Islet of Langerhans (tissue), 1 donor: ENCODE data around the gene CTNNA3.
A peak's percentile ranks its signal among the peaks of the same experiment; 100 is the strongest.
"Not testable (repeated sequence)": the region's sequence is repeated elsewhere in the genome, so short reads cannot be mapped to it uniquely, and the experiment has no call there.

ENCODE experiments used
- FAIRE-seq: peaks from one replicate; lab custom pipeline; 2011; peaks lifted over from hg19 to GRCh38; lab: Jason Lieb, UNC

Gene CTNNA3

GRCh38 chr10:67696029-67696428, at the start of gene CTNNA3:
TSS of gene CTNNA3 (minus strand) at chr10:67696195.
- no peak for FAIRE-seq

GRCh38 chr10:67735430-67735829, 39.4 kb upstream of the CTNNA3 start:
- no peak for FAIRE-seq

GRCh38 chr10:67733511-67733910, 37.5 kb upstream of the CTNNA3 start:
- no peak for FAIRE-seq

DNA sequence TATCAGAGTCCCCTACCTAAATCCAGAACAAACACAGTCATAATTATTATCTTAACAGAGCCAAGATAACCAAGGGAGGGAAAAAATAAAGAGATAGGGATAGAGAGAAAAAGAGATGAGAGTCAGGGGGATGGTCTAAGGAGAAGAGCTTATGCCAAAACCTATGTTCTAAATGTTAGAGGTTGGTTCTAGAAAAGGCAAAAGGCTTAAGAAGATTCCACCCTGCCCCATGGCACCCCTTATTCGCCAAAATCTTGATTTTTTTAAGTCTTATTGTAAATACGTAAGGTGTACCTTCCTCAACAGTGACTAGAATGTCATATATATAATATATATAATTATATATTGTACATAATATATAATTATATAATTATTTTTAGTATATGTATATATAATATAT, 29.6 kb upstream of the CTNNA3 start:
- no peak for FAIRE-seq

- FAIRE-seq, result no peak
Measured at GRCh38 chr10:67723601-67724000, 27.6 kb upstream of the CTNNA3 start.

DNA sequence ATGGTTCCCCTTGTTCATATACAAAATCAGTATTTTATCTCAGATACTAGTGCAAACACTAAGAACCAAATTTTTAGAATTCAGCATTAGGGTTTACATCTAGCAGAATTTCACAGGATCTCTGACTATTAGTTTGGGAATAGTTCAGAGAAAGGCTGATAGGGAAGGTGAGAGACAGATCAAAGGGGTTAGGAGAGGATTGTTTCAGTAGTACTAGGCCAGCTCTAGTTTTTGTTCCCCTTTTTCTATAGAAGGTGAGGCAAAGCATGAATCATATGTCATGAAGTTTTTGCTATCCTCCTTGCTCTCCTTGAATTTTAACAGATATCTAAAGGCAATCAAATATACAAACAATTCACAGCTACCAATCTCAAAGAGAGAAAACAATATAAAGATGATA, 26.1 kb upstream of the CTNNA3 start:
- FAIRE-seq, result no peak

DNA sequence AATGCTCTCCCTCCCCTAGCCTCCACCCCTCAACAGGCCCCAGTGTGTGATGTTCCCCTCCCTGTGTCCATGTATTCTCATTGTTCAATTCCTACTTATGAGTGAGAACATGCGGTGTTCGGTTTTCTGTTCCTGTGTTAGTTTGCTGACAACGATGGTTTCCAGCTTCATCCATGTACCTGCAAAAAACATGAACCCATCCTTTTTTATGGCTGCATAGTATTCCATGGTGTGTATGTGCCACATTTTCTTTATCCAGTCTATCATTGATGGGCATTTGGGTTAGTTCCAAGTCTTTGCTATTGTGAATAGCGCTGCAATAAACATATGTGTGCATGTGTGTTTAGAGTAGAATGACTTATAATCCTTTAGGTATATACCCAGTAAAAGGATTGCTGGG, 20.5 kb upstream of the CTNNA3 start:
- not testable (repeated sequence) for FAIRE-seq

GRCh38 chr10:67705921-67706320, 9.9 kb upstream of the CTNNA3 start:
- no peak for FAIRE-seq

GRCh38 chr10:67699613-67700270, 3.7 kb upstream of the CTNNA3 start:
- FAIRE-seq, result not testable (repeated sequence)

DNA sequence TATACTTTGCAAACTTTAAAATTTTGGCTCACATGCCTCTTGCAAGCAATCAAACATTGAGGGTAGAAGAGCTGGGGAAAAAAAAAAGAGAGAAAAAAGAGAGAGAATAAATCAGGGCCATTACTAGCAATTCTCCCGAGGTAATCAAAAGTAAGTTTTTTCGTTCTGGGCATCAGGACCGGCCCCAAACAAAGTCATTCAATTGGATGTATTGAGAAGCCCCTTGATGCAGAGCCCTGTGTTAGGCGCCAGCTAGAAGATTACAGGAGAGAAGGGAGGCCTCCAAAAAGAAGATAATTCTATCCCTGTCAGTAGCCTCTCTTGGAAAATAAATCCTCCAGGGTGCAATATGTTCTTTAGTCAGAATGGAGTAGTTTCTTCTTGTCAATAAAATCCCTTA, 2.2 kb upstream of the CTNNA3 start:
- FAIRE-seq, result no peak

DNA sequence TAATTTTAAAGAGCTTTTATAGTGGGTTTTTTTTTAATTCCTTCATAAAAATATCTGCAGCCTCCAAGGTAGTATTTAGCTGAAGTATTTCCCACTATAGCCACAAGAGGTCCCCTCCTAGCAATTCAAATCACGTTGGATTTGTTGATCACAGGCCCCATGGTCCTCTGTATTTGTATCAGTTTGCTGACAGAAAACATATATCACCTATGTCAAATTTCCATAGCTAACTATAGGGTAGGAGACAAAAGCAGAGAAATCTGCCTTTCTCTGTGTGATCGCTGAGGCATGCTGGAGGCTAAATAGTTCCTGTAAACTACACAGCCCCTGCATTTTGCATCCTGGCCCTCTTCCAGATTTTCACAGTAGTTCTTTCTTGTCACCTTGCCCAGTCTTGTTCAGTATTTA, 1.7 kb upstream of the CTNNA3 start:
- peak; percentile 93 for FAIRE-seq

- no peak for FAIRE-seq
Measured at GRCh38 chr10:67696679-67697078, 684 bp upstream of the CTNNA3 start.

- FAIRE-seq, result no peak
Measured at GRCh38 chr10:67695555-67695954, 440 bp downstream of the CTNNA3 start.

DNA sequence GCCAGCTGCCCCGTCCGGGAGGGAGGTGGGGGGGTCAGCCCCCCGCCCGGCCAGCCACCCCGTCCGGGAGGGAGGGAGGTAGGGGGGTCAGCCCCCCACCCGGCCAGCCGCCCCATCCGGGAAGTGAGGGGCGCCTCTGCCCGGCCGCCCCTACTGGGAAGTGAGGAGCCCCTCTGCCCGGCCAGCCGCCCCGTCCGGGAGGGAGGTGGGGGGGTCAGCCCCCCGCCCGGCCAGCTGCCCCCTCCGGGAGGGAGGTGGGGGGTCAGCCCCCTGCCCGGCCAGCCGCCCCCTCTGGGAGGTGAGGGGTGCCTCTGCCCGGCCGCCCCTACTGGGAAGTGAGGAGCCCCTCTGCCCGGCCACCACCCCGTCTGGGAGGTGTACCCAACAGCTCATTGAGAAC, 4.1 kb downstream of the CTNNA3 start:
- FAIRE-seq, result not testable (repeated sequence)

DNA sequence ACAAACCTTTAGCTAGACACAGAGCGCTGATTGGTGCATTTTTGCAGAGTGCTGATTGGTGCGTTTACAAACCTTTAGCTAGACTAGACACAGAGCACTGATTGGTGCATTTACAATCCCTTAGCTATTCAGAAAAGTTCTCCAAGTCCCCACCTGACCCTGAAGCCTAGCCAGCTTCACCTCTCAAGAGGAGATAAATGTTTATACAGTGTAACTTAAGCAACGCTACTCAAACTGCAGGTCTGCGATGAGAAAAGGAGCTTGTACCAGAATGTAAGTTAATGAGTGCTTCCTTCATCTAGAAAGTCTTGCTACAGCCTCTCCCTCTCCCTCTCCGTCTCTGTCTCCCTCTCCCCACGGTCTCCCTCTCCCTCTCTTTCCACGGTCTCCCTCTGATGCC, 5.5 kb downstream of the CTNNA3 start:
- not testable (repeated sequence) for FAIRE-seq

DNA sequence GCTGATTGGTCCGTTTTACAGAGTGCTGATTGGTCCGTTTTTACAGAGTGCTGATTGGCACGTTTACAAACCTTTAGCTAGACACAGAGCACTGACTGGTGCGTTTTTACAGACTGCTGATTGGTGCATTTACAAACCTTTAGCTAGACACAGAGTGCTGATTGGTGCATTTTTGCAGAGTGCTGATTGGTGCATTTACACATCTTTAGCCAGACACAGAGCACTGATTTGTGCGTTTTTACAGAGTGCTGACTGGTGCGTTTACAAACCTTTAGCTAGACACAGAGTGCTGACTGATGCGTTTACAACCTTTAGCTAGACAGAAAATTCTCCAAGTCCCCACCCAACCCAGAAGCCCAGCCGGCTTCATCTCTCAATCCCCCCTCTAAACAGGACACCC, 11.9 kb downstream of the CTNNA3 start:
- not testable (repeated sequence) for FAIRE-seq

- FAIRE-seq, result no peak
Measured at GRCh38 chr10:67678335-67678974, 17.5 kb downstream of the CTNNA3 start.

- FAIRE-seq, result no peak
Measured at GRCh38 chr10:67676208-67676825, 19.7 kb downstream of the CTNNA3 start.

DNA sequence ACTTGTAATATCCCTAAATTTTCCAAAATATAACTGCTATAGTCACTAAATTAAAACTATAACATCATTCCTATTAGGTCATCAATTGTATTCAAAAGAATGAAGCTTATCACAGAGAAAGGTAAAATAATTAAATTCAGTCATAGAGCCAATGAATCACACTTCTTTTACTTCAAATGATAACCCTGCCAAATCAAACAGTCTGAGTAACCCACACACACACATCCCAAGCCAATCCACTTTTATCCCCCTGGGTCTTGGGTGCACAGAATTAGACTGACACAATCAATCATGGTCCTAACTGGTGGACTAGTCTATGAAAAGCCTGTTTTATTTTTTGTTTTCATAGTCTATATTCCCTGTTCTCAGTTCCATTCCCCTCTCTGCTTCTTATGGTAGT, 25.6 kb downstream of the CTNNA3 start:
- FAIRE-seq, result no peak

DNA sequence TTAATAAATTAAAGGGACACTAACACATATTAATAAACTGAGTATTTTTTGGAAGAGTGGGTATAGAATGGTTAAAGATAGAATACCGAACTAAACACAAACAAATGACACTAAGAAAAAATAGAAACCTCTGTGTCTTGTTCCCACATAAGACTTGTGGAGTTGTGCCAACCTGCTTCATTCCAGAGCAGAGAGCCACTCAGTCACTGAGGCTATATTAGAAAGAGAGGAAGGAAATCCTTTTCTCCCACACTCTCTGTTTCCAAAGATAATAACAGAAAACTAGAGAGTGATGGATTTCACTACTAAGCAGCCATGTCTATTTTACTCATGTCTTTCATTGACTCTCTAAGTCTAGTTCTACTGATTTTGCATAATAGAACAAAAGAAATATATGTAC, 26.0 kb downstream of the CTNNA3 start:
- no peak for FAIRE-seq

GRCh38 chr10:67668448-67668847, 27.5 kb downstream of the CTNNA3 start:
- FAIRE-seq, result no peak

- FAIRE-seq, result peak; percentile 85
Measured at GRCh38 chr10:67667035-67667425, 29.0 kb downstream of the CTNNA3 start.

GRCh38 chr10:67666416-67667034, 29.5 kb downstream of the CTNNA3 start:
- peak; percentile 93 for FAIRE-seq
